Skin of body (tissue), 2 donors: ENCODE measurements around the gene CNGA3. TPM values are rescaled to one million over a fixed set of nuclear protein-coding genes. Genes with fewer than 3 reads are reported as not detected.

Experiments used
- DNase-seq: peaks from one replicate; lab custom pipeline; 2025; lab: John Stamatoyannopoulos, UW
- total RNA-seq: library from RNA; depleted of rRNA; stranded (reverse); fragments of >200 nt; gene quantifications from one replicate; pipeline ENCODE4 v1.2.3, GENCODE V29; 2014

CNGA3 gene
- total RNA-seq, 1 donor from 2014 or later, result 0.10 TPM

DNA sequence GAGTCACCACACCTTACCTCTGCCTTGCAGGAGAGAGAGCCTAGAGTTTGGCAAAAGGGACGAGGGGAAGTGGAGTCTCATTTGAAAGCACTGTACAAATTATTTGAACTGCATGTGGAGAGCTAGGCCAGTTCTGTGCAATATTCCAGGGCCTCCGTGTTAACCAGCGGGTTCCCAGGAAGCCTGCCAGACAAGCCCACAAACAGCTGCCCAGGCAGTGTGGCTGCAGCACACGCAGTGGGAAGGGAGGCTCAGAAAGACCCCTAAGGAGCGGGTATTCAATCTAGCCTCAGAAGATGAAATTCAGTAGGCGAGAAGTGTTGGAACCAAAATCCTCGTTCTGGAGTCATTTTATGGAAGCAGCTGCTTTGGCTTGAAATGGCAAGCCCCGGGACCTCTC is 30.7 kb downstream of the CNGA3 start:
- DNase-seq, result no peak

- DNase-seq, result no peak
Observed at GRCh38 chr2:98377544-98377943, 31.3 kb downstream of the CNGA3 start.

DNA sequence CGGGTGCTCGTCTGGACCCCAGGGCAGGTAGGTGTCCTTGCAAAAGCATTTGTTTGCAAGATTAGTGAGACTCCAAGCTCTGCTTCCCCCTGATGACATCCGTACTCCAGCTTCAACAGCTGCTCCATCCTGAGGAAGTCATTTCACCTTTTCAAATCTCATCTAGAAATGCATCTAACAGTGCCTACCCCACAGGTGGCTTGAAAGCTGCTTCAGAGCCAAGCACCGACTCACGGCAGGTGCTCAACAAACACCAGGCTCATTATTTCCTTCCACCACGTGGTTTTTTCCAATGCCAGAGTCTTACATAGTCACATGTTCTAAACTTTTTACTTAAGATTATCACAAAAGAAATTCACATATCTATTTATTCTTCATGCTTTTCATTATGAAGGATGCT is 31.9 kb downstream of the CNGA3 start:
- no peak for DNase-seq

DNA sequence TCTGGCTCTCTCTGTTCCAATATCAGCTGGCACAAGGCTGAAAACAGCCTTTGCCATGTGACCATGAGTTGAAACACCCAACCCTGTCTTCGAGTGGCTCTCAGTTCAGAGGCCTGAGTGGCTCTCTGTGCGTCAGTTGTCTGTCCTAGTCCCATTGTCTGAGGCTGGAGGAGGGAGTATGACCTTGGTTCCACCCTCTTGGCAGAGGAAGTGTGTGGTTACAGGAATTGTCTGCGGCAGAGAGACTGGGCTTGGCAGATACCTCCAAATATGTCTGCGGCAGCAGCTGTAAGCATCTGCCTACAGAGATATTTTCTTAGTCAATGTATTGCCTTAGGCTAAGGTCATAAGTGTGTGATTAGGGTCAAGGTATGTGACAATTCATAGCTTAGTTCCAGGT is 32.6 kb downstream of the CNGA3 start:
- DNase-seq, result no peak

DNA sequence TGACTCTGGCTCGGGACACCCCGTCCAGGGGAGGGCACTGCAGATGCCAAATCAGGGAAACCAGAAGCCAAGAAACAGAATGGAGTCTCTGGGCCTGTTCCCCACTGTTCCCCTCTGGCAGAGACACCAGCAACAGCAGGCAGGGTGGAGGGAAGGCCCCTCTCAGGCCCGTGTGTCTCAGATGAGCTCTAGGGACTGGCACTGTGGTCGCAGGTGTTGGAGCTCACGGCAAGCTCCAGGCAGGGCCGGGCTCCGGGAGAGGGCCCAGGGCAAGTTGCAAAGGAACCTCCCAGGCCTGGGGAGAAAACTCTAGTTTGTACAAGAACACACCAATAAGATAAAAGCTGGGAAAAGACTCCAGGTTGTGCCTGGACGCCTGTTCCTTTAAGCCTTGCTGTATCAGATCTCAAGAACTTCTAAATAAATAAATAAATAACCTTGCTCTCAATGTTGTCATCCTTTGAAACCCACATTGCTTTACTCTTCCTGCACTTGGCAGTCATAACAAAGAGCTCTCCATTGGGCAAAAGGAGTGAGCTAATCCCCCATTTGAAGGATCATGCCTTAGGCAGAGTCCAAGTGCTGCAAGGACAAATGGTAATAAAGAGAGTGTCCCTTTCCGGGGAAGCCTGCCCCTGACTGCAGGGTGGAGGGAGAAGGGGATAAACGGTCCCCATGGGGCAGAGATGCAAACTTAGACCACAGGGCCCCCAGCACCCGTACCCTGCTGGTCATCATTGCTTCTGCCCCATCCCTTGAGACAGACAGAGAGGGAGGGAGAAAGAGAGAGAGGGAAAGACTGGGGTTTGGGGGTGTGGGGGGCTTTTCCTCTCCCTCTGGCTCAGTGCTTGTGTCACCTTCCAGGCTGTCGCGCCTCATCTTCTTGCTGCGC is 33.3 kb downstream of the CNGA3 start:
- no peak for DNase-seq

- no peak for DNase-seq
Observed at GRCh38 chr2:98380203-98380535, 33.9 kb downstream of the CNGA3 start.

DNA sequence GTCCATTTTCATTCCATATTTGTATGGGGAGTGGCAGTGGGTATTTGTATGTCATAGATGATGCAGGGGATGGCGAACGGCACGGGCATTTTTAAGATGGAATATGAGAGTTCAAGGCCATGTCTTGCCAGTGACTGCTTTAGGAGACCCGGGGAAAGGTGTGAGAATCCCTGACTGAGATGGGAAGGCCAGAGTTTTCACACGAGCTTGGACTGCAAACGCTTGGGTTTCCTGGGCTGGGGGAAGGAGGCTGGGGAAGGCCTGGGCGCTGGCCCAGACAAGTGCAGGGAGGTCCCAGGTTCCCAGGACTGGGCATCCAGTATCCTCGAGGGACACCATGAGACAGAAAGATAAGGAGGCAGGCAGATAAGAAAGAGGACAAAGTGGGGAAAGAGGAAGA is 35.2 kb downstream of the CNGA3 start:
- no peak for DNase-seq

DNA sequence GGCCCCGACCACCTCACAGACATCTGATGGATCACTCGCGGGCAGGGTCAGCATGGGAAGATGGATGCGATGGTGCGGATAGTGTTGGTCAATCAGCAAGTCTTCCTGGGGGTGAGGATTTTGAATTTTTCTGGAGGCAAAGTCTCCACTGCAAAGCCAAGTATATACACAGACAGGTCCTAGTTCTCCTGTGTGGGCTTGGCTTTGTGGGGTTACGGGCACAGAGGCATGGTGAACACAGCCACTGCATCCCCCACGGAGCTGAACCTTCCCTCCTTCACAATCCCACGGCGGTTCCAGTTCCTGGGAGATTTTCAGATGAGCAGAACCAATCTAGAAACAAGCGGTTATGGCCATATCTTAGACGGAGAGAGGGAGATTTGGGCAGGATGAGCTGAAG is 35.8 kb downstream of the CNGA3 start:
- DNase-seq, result no peak

DNA sequence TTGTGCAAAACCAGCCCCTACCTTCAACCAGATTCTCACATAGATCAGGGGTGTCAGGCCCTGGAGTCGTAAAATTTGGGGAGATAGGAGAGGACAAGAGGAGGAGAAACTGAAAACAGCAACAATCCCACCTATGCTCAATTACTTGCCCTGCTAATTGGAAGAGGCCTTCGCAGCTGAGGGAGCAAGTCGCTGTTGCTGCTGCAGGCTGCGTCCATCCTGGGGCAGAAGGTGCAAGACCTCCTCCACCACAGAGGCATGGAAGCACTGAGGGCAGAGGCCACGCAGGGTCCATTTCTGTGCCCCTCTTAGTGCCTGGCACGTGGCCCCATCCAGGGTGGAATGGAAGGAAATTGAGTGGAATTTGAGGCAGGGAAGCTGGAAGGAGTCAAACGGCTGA is 36.5 kb downstream of the CNGA3 start:
- no peak for DNase-seq

GRCh38 chr2:98383166-98383565 is 36.9 kb downstream of the CNGA3 start:
- no peak for DNase-seq

DNA sequence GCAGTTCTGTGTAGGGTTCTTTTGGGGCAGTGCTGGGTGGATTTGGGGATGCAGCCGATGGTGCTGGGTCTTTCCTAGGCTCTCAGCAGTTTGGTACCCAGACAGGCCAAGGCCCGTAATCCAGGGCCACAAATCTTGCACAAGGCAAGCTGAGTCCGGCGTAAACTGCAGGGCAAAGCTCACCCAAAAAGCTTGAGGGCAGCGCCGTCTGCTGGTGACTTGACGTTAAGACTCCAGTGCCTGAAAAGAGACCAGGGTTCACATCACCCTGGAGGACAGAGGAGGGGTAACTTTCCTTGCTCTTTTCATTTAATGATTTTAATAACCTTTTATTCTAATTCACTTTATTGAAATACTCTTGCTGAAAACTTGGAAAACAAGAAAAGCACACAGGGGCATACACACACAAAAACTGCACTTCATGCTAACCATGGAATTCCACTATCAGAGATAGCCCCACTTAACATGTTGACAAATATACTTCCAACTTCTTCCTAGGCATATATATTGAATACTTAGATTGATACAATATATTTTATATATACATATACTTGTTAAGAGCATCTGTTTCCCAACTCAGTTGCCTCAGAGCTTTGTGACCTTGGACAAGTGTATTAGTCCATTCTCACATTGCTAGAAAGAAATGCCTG is 38.9 kb downstream of the CNGA3 start:
- peak; percentile 42 for DNase-seq

DNA sequence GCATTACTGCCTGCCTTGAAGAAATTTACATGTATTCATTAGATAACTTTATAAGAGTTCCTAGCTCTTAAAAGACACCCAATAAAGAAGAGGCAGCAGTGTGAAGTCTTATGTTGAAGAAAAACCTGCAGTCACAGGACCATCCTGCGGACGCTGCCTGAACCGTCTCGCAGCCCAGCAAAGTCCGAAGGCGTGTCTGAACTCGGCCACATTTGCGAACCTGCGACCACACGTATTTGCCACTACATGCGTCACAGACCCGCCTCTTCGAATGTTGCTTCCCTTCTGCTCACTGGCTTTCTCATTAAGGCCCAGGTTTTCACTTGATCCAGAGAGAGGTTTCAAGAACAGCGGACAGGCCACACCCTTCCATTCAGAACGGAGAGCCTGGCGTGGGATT is 41.2 kb downstream of the CNGA3 start:
- DNase-seq, result no peak

GRCh38 chr2:98388081-98388480 is 41.8 kb downstream of the CNGA3 start:
- no peak for DNase-seq

- DNase-seq, result no peak
Observed at GRCh38 chr2:98388601-98389250, 42.5 kb downstream of the CNGA3 start.

- DNase-seq, result no peak
Observed at GRCh38 chr2:98389251-98389605, 43.0 kb downstream of the CNGA3 start.

DNA sequence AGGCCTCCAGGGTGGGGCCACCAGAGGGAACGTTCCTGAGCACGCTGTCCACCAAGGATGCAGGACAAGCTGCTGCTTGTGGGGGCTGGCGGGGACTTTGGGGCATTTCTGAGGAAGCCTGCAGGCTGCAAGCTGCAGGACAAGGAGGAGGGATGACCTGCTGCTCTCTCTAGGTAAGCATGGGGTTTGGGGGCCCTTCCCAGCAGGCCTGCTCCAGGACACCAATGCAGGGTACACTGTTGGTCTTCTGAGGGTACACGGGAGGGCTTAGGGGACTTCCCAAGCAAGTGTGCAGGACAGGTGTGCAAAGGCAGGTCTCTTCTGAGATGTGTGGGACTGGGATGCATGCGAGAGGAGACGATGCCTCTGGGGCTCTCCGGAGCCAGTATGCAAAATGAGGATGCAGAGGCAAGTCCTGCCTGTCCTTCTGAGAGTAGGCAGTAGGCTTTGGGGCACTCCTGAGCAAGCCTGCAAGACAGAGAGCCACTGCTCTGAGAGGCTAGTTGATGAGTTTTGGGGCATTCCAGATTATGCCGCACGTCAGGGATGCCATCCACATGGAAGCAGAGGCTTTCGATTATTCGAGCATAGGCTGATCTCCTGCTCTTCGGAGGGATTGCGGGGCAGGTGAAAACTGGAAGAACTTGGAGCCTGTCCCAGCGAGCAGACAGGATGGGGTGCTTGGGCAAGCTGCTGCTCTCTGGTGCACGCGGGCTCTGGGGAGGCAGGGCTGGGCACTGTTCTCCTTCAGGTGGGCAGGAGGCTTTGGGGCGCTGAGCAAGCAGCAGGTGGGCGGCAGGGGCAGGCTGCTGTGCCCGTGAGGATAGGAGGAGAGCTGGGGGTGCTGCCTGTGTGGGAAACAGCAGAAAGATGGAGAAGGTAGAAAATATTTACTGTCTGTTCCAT is 44.6 kb downstream of the CNGA3 start:
- DNase-seq, result no peak

GRCh38 chr2:98391581-98392270 is 45.5 kb downstream of the CNGA3 start:
- DNase-seq, result no peak

DNA sequence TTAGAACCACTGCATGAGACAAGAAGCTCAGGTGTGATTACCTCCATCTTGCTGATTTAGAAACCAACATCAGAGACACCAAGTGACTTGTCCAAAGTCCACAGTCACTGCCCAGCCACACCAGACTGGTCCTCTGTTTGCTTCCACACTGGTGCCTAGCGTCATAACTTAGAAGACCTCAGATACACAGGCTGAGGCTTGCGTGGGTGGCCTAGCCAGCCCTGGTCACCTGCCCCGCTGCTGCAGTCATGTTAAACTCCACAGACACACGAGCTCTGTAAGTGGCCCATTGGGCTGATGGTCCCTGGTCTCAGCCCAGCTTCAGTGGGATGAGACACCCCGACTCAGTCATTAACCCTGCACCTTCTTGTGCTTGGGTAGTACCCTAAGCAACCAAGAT is 47.1 kb downstream of the CNGA3 start:
- DNase-seq, result no peak

DNA sequence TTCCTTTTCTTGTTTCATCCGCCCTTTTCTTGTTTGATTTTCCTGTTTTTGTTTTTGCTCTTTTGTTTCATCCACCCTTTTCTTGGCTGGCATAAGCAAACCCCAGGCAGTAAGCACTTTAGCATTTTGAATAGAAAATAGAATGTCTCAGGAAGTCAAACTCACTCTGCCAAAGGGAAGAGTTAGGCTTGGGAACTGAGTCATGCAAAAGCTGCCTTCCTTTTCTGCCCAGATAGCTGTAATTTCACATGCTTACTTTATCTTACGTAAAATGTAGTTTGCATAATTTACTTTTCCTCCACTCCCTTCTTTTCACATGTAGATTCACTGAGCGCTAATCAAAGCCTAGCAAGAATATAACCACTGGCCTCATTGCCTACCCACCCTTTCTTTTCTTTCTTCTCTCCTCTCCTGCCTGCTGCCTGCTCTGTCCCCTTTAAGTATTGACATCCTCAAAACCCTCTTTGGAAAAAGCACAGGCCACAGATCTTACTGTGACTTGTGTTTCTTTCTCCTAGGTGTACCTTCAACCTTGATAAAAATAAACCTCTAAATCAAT is 48.4 kb downstream of the CNGA3 start:
- DNase-seq, result no peak

DNA sequence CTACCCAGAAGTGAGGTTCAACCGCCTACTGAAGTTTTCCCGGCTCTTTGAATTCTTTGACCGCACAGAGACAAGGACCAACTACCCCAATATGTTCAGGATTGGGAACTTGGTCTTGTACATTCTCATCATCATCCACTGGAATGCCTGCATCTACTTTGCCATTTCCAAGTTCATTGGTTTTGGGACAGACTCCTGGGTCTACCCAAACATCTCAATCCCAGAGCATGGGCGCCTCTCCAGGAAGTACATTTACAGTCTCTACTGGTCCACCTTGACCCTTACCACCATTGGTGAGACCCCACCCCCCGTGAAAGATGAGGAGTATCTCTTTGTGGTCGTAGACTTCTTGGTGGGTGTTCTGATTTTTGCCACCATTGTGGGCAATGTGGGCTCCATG is 49.7 kb downstream of the CNGA3 start:
- no peak for DNase-seq
